Activated B cell treated with CpG ODN at 0.5 μM for 24 hours (primary cell): Measurements from ENCODE around the gene GPR34. TPM values are rescaled to one million over a fixed set of nuclear protein-coding genes. Genes with fewer than 3 reads are reported as not detected.
"Not testable (repeated sequence)": the region's sequence is repeated elsewhere in the genome, so short reads cannot be mapped to it uniquely, and the experiment has no call there.

ENCODE experiments used
- ATAC-seq: fragments of 200-7000 bp; cut with Tn5 transposase; one replicate; pipeline ENCODE4 v1.10.0; 2021; ENCODE audit warnings: low read depth, mild to moderate bottlenecking, moderate library complexity
- CTCF ChIA-PET: fragments of 350-600 bp; sonication (Branson Sonifier 250); formaldehyde crosslinking; loops from one replicate; lab custom pipeline; 2021; ENCODE audit warnings: antibody characterized with exemption; lab: Charles Lee
- POLR2A ChIA-PET: fragments of 350-600 bp; sonication (Branson Sonifier 250); formaldehyde crosslinking; loops from one replicate; lab custom pipeline; 2021; ENCODE audit warnings: antibody characterized with exemption; lab: Charles Lee
- DNase-seq: peaks from one replicate; pipeline ENCODE4 v3.0.0; 2022
- H3K27ac Mint-ChIP-seq: one replicate; pipeline ENCODE4 v1.8.0; 2020; ENCODE audit warnings: mixed read lengths
- H3K27me3 Mint-ChIP-seq: one replicate; pipeline ENCODE4 v1.8.0; 2021; ENCODE audit warnings: mixed read lengths
- H3K36me3 Mint-ChIP-seq: one replicate; pipeline ENCODE4 v1.8.0; 2021; ENCODE audit warnings: low read depth, mixed read lengths
- H3K4me1 Mint-ChIP-seq: one replicate; pipeline ENCODE4 v1.8.0; 2021; ENCODE audit warnings: mixed read lengths
- H3K4me3 Mint-ChIP-seq: one replicate; pipeline ENCODE4 v1.8.0; 2020; ENCODE audit warnings: mild to moderate bottlenecking, mixed read lengths
- H3K9me3 Mint-ChIP-seq: one replicate; pipeline ENCODE4 v1.8.0; 2020; ENCODE audit warnings: mixed read lengths
- intact Hi-C: fragments of 100-400 bp; cut with micrococcal nuclease; formaldehyde crosslinking; loops from one replicate; pipeline ENCODE4 v1.15.1; 2024
- total RNA-seq: library from RNA; stranded (reverse); gene quantifications from 2 replicates; pipeline ENCODE4 v1.2.3, GENCODE V29; 2022
- TF ChIP-seq, protein P1 (sequence below): fragments of 200-600 bp; IDR thresholded peaks from one replicate; pipeline ENCODE4 v1.8.0; 2022; ENCODE audit warnings: antibody characterized with exemption, mild to moderate bottlenecking

Gene GPR34
- total RNA-seq, 1 donor from 2014 or later: 0.24 TPM

DNA sequence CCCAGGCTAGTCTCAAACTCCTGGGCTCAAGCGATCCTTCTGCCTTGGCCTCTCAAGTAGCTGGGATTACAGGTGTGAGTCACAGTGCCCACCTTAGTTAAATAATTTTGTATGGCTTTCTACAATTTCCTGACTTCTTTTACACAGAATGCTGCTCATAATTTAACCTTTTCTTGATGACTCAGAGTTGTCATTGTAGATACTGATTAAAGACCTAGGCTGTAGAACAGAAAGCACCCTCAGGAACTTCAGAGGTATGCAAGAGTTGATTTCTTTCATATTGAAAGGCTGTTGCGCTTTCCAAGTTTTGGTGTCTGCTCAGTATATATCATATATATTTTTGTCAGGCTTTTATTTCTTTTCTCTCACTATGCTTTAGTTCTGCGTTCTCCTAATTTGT is 21.1 kb upstream of the GPR34 start:
- CTCF ChIA-PET: no interaction called here
- no peaks in the 10 kb centered on the region for H3K27me3 Mint-ChIP-seq
- ATAC-seq (no peak), DNase-seq (no peak)
- intact Hi-C loops: no loop called here
- peaks cover 10% of the 10 kb centered on the region for H3K4me1 Mint-ChIP-seq
- TF ChIP-seq, protein P1, sequence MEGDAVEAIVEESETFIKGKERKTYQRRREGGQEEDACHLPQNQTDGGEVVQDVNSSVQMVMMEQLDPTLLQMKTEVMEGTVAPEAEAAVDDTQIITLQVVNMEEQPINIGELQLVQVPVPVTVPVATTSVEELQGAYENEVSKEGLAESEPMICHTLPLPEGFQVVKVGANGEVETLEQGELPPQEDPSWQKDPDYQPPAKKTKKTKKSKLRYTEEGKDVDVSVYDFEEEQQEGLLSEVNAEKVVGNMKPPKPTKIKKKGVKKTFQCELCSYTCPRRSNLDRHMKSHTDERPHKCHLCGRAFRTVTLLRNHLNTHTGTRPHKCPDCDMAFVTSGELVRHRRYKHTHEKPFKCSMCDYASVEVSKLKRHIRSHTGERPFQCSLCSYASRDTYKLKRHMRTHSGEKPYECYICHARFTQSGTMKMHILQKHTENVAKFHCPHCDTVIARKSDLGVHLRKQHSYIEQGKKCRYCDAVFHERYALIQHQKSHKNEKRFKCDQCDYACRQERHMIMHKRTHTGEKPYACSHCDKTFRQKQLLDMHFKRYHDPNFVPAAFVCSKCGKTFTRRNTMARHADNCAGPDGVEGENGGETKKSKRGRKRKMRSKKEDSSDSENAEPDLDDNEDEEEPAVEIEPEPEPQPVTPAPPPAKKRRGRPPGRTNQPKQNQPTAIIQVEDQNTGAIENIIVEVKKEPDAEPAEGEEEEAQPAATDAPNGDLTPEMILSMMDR: no peak
- H3K9me3 Mint-ChIP-seq: no peaks in the 10 kb centered on the region
- POLR2A ChIA-PET: no interaction called here
- H3K27ac Mint-ChIP-seq: no peak overlapping the region
- H3K4me3 Mint-ChIP-seq: no peak overlapping the region
- H3K36me3 Mint-ChIP-seq: peaks cover 28% of the 10 kb centered on the region

DNA sequence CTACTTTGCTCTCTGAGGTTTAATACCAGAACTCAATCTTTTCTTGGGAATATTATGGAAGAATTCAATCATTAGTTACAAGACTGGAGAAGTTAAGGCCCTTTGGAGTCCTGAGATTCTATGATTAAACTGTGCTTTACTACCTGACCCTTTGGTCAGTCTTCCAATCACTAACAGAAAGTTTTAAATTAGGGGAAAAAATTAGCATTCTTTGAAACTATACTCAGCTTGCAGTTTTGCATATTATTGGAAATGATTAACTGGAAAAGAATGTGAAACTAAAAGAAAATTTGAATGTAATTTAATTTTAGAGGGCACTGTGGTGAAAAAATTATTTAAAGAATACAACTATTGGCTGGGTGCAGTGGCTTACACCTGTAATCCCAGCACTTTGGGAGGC is 18.7 kb upstream of the GPR34 start:
- Mint-ChIP-seq H3K27ac (no peak overlapping the region), H3K4me3 (no peak overlapping the region), H3K36me3 (peaks cover 22% of the 10 kb centered on the region), H3K4me1 (peaks cover 10% of the 10 kb centered on the region), H3K27me3 (no peaks in the 10 kb centered on the region), H3K9me3 (no peaks in the 10 kb centered on the region)
- intact Hi-C loops: loop anchor here (5.0 kb wide), 1 partner anchor 62 kb away; no protein-coding TSS in a partner anchor
- ChIA-PET POLR2A (no interaction called here), CTCF (no interaction called here)
- TF ChIP-seq, protein P1: no peak
- no peak for DNase-seq
- no peak for ATAC-seq

DNA sequence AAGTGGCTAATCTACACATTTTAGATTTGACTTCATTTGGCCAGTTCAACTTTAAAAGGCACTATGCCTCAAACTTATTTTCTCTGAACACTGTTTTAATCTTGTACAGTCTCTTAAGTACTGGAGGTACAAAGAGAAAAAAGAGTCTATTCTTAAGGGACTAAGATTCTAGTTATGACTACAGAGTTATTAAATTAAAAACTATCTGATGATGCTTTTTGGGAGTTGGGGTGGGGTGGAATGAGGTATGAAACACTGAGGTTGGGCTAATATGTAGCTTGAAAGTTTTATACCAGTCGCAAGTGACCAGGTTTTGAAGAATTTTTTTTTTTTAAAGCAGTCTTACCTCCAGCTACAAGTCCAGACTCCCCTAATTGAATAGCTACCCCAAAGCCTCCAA is 17.7 kb upstream of the GPR34 start:
- Mint-ChIP-seq H3K9me3 (no peaks in the 10 kb centered on the region), H3K4me1 (peaks cover 6% of the 10 kb centered on the region), H3K36me3 (peaks cover 15% of the 10 kb centered on the region), H3K27me3 (no peaks in the 10 kb centered on the region), H3K27ac (no peak overlapping the region), H3K4me3 (no peak overlapping the region)
- DNase-seq (no peak), ATAC-seq (no peak)
- TF ChIP-seq, protein P1: no peak
- intact Hi-C loops: loop anchor here (5.0 kb wide), 1 partner anchor 61 kb away; no protein-coding TSS in a partner anchor
- CTCF ChIA-PET: no interaction called here
- POLR2A ChIA-PET: no interaction called here

DNA sequence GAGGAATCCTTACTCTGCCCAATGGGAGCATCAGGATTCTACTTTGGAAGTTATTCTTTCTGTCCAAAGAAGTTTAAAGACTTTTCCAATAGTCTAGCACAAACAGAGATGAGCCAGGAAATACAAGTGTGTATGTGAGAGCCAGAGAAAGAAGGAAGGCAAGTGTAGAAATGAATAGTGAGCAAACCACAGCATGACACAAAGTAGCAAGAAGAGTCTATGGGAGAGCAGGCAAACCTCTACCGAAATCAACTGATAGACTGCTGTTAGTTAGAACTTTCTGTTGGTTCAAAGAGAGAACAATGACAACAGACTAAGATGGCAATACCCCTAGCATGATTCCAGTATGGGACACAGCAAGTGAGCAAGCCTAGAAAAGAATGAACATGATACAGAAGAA is 16.1 kb upstream of the GPR34 start:
- Mint-ChIP-seq H3K4me1 (peaks cover 6% of the 10 kb centered on the region), H3K9me3 (no peaks in the 10 kb centered on the region), H3K36me3 (peaks cover 17% of the 10 kb centered on the region), H3K27ac (no peak overlapping the region), H3K27me3 (no peaks in the 10 kb centered on the region), H3K4me3 (no peak overlapping the region)
- DNase-seq (no peak), ATAC-seq (no peak)
- TF ChIP-seq, protein P1: no peak
- intact Hi-C loops: loop anchor here (5.0 kb wide), 1 partner anchor 60 kb away; no protein-coding TSS in a partner anchor
- ChIA-PET POLR2A (no interaction called here), CTCF (no interaction called here)

DNA sequence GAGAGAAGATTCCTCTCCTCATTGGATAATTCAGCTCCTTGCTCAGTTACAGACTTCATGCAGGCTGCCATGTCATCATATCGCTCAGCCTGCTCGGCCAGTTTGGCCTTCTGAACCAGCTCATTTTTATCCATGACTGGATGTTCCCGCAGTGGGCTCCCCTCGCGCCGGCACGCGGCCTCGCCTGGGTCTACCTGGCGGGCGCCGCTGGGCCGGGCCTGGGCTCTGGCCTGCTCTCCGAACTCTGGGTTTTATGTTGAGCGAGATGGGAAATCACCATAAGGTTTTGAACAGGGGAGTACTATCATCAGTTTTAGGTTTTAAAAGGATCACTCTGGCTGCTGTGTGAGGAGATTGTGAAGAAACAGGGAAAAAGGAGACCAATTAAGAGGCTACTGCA is 12.4 kb upstream of the GPR34 start:
- H3K36me3 Mint-ChIP-seq, H3K9me3 Mint-ChIP-seq, intact Hi-C loops, H3K4me3 Mint-ChIP-seq, ATAC-seq, CTCF ChIA-PET, H3K27me3 Mint-ChIP-seq, H3K27ac Mint-ChIP-seq, H3K4me1 Mint-ChIP-seq, POLR2A ChIA-PET, DNase-seq: not testable (repeated sequence)
